Activated CD8-positive, alpha-beta T cell treated with anti-CD3 and anti-CD28 coated beads for 36 hours (primary cell): ENCODE data around the gene NRDE2. TPM values are rescaled to one million over a fixed set of nuclear protein-coding genes. Genes with fewer than 3 reads are reported as not detected.
A peak's percentile ranks its signal among the peaks of the same experiment; 100 is the strongest.

Source experiments
- ATAC-seq: fragments of 200-7000 bp; cut with Tn5 transposase; one replicate; pipeline ENCODE4 v1.10.0; 2021; ENCODE audit warnings: mild to moderate bottlenecking, moderate library complexity
- CTCF ChIA-PET: fragments of 350-600 bp; sonication (Branson Sonifier 250); formaldehyde crosslinking; loops from one replicate; lab custom pipeline; 2021; ENCODE audit warnings: antibody characterized with exemption; lab: Charles Lee
- POLR2A ChIA-PET: fragments of 350-600 bp; sonication (Branson Sonifier 250); formaldehyde crosslinking; loops from one replicate; lab custom pipeline; 2021; ENCODE audit warnings: antibody characterized with exemption; lab: Charles Lee
- DNase-seq: peaks from one replicate; pipeline ENCODE4 v3.0.0-alpha.2; 2020
- H3K27ac Mint-ChIP-seq: one replicate; pipeline ENCODE4 v1.8.0; 2021; ENCODE audit warnings: mild to moderate bottlenecking, mixed read lengths
- H3K27me3 Mint-ChIP-seq: one replicate; pipeline ENCODE4 v1.8.0; 2021; ENCODE audit warnings: mixed read lengths
- H3K36me3 Mint-ChIP-seq: one replicate; pipeline ENCODE4 v1.8.0; 2021; ENCODE audit warnings: low read depth, mixed read lengths
- H3K4me1 Mint-ChIP-seq: one replicate; pipeline ENCODE4 v1.8.0; 2021; ENCODE audit warnings: low read depth, mixed read lengths
- H3K4me3 Mint-ChIP-seq: one replicate; pipeline ENCODE4 v1.8.0; 2021; ENCODE audit warnings: mild to moderate bottlenecking, moderate library complexity, mixed read lengths
- H3K9me3 Mint-ChIP-seq: one replicate; pipeline ENCODE4 v1.8.0; 2021; ENCODE audit warnings: mixed read lengths
- CTCF ChIP-seq: fragments of 200-600 bp; IDR thresholded peaks from one replicate; pipeline ENCODE4 v1.8.0; 2022; ENCODE audit warnings: antibody characterized with exemption, mild to moderate bottlenecking
- intact Hi-C: fragments of 100-400 bp; cut with micrococcal nuclease; formaldehyde crosslinking; loops from one replicate; pipeline ENCODE4 v1.10.0; 2022
- total RNA-seq, 2 experiments: library from RNA; stranded (reverse); gene quantifications; one replicate each; pipeline ENCODE4 v1.2.3, GENCODE V29; 2021

Gene NRDE2
- total RNA-seq, 2 experiments from 2014 or later: 19.2 to 21.0 TPM

- DNase-seq (no peak), ATAC-seq (no peak)
- intact Hi-C loops: no loop called here
- peaks cover 13% of the 10 kb centered on the region for H3K4me1 Mint-ChIP-seq
- H3K27me3 Mint-ChIP-seq: no peaks in the 10 kb centered on the region
- CTCF ChIA-PET: no interaction called here
- H3K9me3 Mint-ChIP-seq: no peaks in the 10 kb centered on the region
- H3K36me3 Mint-ChIP-seq: peaks cover 39% of the 10 kb centered on the region
- no peak overlapping the region for H3K4me3 Mint-ChIP-seq
- no peak for TF ChIP-seq CTCF
- peak overlapping the region; percentile 87 for H3K27ac Mint-ChIP-seq
- POLR2A ChIA-PET: interaction anchor here (1.0 to 1.4 kb wide), 2 partner anchors 9 to 122 kb away, joined by 4 read pairs; no protein-coding TSS in a partner anchor
These were observed 57.7 kb downstream of the NRDE2 start for GRCh38 chr14:90274019-90274418.

- POLR2A ChIA-PET: interaction anchor here (1.0 to 1.4 kb wide), 2 partner anchors 8 to 123 kb away, joined by 4 read pairs; no protein-coding TSS in a partner anchor
- CTCF ChIA-PET: no interaction called here
- intact Hi-C loops: no loop called here
- no peak for DNase-seq
- Mint-ChIP-seq H3K9me3 (no peaks in the 10 kb centered on the region), H3K4me1 (peaks cover 13% of the 10 kb centered on the region), H3K36me3 (peaks cover 43% of the 10 kb centered on the region), H3K27ac (peak overlapping the region; percentile 87), H3K4me3 (no peak overlapping the region), H3K27me3 (no peaks in the 10 kb centered on the region)
- TF ChIP-seq CTCF: no peak
- ATAC-seq: no peak
These were observed 58.2 kb downstream of the NRDE2 start for GRCh38 chr14:90273532-90273931.

GRCh38 chr14:90272523-90272922, 59.2 kb downstream of the NRDE2 start:
- no peaks in the 10 kb centered on the region for H3K9me3 Mint-ChIP-seq
- H3K27me3 Mint-ChIP-seq: no peaks in the 10 kb centered on the region
- TF ChIP-seq CTCF: no peak
- H3K27ac Mint-ChIP-seq: no peak overlapping the region
- POLR2A ChIA-PET: no interaction called here
- no peak overlapping the region for H3K4me3 Mint-ChIP-seq
- intact Hi-C loops: no loop called here
- ATAC-seq (no peak), DNase-seq (no peak)
- peaks cover 45% of the 10 kb centered on the region for H3K36me3 Mint-ChIP-seq
- peaks cover 13% of the 10 kb centered on the region for H3K4me1 Mint-ChIP-seq
- CTCF ChIA-PET: no interaction called here

- DNase-seq (no peak), ATAC-seq (no peak)
- no peak overlapping the region for H3K27ac Mint-ChIP-seq
- ChIA-PET CTCF (interaction anchor here (1.5 kb wide), 1 partner anchor 131 kb away, joined by 3 read pairs; no protein-coding TSS in a partner anchor), POLR2A (interaction anchor here (2.8 kb wide), 1 partner anchor 12 kb away, joined by 18 read pairs; the partner anchor contains the start of gene PSMC1)
- H3K9me3 Mint-ChIP-seq: no peaks in the 10 kb centered on the region
- no peak for TF ChIP-seq CTCF
- H3K4me3 Mint-ChIP-seq: no peak overlapping the region
- peaks cover 7% of the 10 kb centered on the region for H3K4me1 Mint-ChIP-seq
- intact Hi-C loops: no loop called here
- no peaks in the 10 kb centered on the region for H3K27me3 Mint-ChIP-seq
- peaks cover 48% of the 10 kb centered on the region for H3K36me3 Mint-ChIP-seq
These were observed 63.3 kb downstream of the NRDE2 start for GRCh38 chr14:90268420-90268819.

GRCh38 chr14:90266441-90267154, 65.1 kb downstream of the NRDE2 start:
- ChIA-PET CTCF (interaction anchor here (0.5 to 1.5 kb wide), 2 partner anchors 47 to 133 kb away, joined by 3 read pairs; no protein-coding TSS in a partner anchor), POLR2A (interaction anchor here (0.6 to 2.8 kb wide), 6 partner anchors 10 to 1736 kb away, joined by 3 to 18 read pairs (median 4); partner anchors contain the start of gene PSMC1)
- no peak overlapping the region for H3K4me3 Mint-ChIP-seq
- H3K27me3 Mint-ChIP-seq: no peaks in the 10 kb centered on the region
- no peak for ATAC-seq
- no peak overlapping the region for H3K27ac Mint-ChIP-seq
- DNase-seq: no peak
- H3K9me3 Mint-ChIP-seq: no peaks in the 10 kb centered on the region
- TF ChIP-seq CTCF: no peak
- H3K4me1 Mint-ChIP-seq: peaks cover 7% of the 10 kb centered on the region
- intact Hi-C loops: no loop called here
- H3K36me3 Mint-ChIP-seq: peaks cover 45% of the 10 kb centered on the region
